Measurements from ENCODE around the gene ZNF346. TPM values are rescaled to one million over a fixed set of nuclear protein-coding genes. Genes with fewer than 3 reads are reported as not detected.

Gene ZNF346
- total RNA-seq, 1 experiment from 2014 or later: 32.5 TPM

- H3K27ac Mint-ChIP-seq (ENCODE audit: low read depth, unreplicated experiment): no peak overlapping the region
- POLR2A ChIA-PET: interaction anchor here (0.7 kb wide), 1 partner anchor 8 kb away, joined by 3 read pairs; no protein-coding TSS in a partner anchor
- CTCF ChIA-PET: interaction anchor here (0.6 to 2.5 kb wide), 5 partner anchors 14 to 435 kb away, joined by 3 to 11 read pairs (median 3); no protein-coding TSS in a partner anchor
- DNase-seq (ENCODE audit: unreplicated experiment): no peak
- BruUV-seq (replicated peaks): no TSS peak
- intact Hi-C loops (cut with micrococcal nuclease): no loop called here
- H3K4me3 Mint-ChIP-seq (ENCODE audit: unreplicated experiment): no peak overlapping the region
- no peaks in the 10 kb centered on the region for H3K36me3 Mint-ChIP-seq (ENCODE audit: insufficient read depth, unreplicated experiment)
- H3K9me3 Mint-ChIP-seq (ENCODE audit: unreplicated experiment): no peaks in the 10 kb centered on the region
- H3K4me1 Mint-ChIP-seq (ENCODE audit: insufficient read depth, unreplicated experiment): peaks cover 11% of the 10 kb centered on the region
- H3K27me3 Mint-ChIP-seq (ENCODE audit: insufficient read depth, unreplicated experiment): no peaks in the 10 kb centered on the region
- no peak for TF ChIP-seq CTCF (IDR thresholded peaks at IDR 0.05; ENCODE audit: unreplicated experiment)
Measured at GRCh38 chr5:177093082-177093712, 70.7 kb downstream of the ZNF346 start.

GRCh38 chr5:177093803-177094202 lies 71.3 kb downstream of the ZNF346 start:
- ChIA-PET POLR2A (no interaction called here), CTCF (interaction anchor here (0.7 to 2.5 kb wide), 2 partner anchors 19 to 436 kb away, joined by 4 to 11 read pairs; no protein-coding TSS in a partner anchor)
- H3K9me3 Mint-ChIP-seq (ENCODE audit: unreplicated experiment): no peaks in the 10 kb centered on the region
- peaks cover 11% of the 10 kb centered on the region for H3K4me1 Mint-ChIP-seq (ENCODE audit: insufficient read depth, unreplicated experiment)
- no peak overlapping the region for H3K4me3 Mint-ChIP-seq (ENCODE audit: unreplicated experiment)
- TF ChIP-seq CTCF (IDR thresholded peaks at IDR 0.05; ENCODE audit: unreplicated experiment): no peak
- intact Hi-C loops (cut with micrococcal nuclease): no loop called here
- H3K36me3 Mint-ChIP-seq (ENCODE audit: insufficient read depth, unreplicated experiment): no peaks in the 10 kb centered on the region
- H3K27ac Mint-ChIP-seq (ENCODE audit: low read depth, unreplicated experiment): no peak overlapping the region
- no peaks in the 10 kb centered on the region for H3K27me3 Mint-ChIP-seq (ENCODE audit: insufficient read depth, unreplicated experiment)
- DNase-seq (ENCODE audit: unreplicated experiment): no peak
- no TSS peak for BruUV-seq (replicated peaks)

GRCh38 chr5:177094224-177095087 lies 72.0 kb downstream of the ZNF346 start:
- ChIA-PET POLR2A (no interaction called here), CTCF (interaction anchor here (0.9 to 2.5 kb wide), 2 partner anchors 17 to 18 kb away, joined by 3 to 11 read pairs; no protein-coding TSS in a partner anchor)
- no peaks in the 10 kb centered on the region for H3K36me3 Mint-ChIP-seq (ENCODE audit: insufficient read depth, unreplicated experiment)
- no TSS peak for BruUV-seq (replicated peaks)
- H3K27ac Mint-ChIP-seq (ENCODE audit: low read depth, unreplicated experiment): no peak overlapping the region
- peaks cover 3% of the 10 kb centered on the region for H3K27me3 Mint-ChIP-seq (ENCODE audit: insufficient read depth, unreplicated experiment)
- no peaks in the 10 kb centered on the region for H3K9me3 Mint-ChIP-seq (ENCODE audit: unreplicated experiment)
- H3K4me3 Mint-ChIP-seq (ENCODE audit: unreplicated experiment): no peak overlapping the region
- peaks cover 11% of the 10 kb centered on the region for H3K4me1 Mint-ChIP-seq (ENCODE audit: insufficient read depth, unreplicated experiment)
- intact Hi-C loops (cut with micrococcal nuclease): no loop called here
- TF ChIP-seq CTCF (IDR thresholded peaks at IDR 0.05; ENCODE audit: unreplicated experiment): no peak
- DNase-seq (ENCODE audit: unreplicated experiment): peak; percentile 85

- TF ChIP-seq CTCF (IDR thresholded peaks at IDR 0.05; ENCODE audit: unreplicated experiment): no peak
- Mint-ChIP-seq H3K4me1 (ENCODE audit: insufficient read depth, unreplicated experiment) (peaks cover 11% of the 10 kb centered on the region), H3K27ac (ENCODE audit: low read depth, unreplicated experiment) (no peak overlapping the region), H3K4me3 (ENCODE audit: unreplicated experiment) (no peak overlapping the region), H3K27me3 (ENCODE audit: insufficient read depth, unreplicated experiment) (peaks cover 10% of the 10 kb centered on the region), H3K36me3 (ENCODE audit: insufficient read depth, unreplicated experiment) (no peaks in the 10 kb centered on the region), H3K9me3 (ENCODE audit: unreplicated experiment) (no peaks in the 10 kb centered on the region)
- DNase-seq (ENCODE audit: unreplicated experiment): no peak
- ChIA-PET POLR2A (interaction anchor here (0.5 kb wide), 1 partner anchor 17 kb away, joined by 4 read pairs; no protein-coding TSS in a partner anchor), CTCF (interaction anchor here (0.9 to 2.5 kb wide), 2 partner anchors 16 to 17 kb away, joined by 3 to 11 read pairs; no protein-coding TSS in a partner anchor)
- intact Hi-C loops (cut with micrococcal nuclease): no loop called here
- no TSS peak for BruUV-seq (replicated peaks)
Measured at GRCh38 chr5:177095088-177095669, 72.7 kb downstream of the ZNF346 start.
